Measurements from ENCODE around the gene PATJ. TPM values are rescaled to one million over a fixed set of nuclear protein-coding genes. Genes with fewer than 3 reads are reported as not detected.

The PATJ gene
- total RNA-seq, 4 donors from 2014 or later, result 47.6 to 105 (median 70.8) TPM

GRCh38 chr1:61973100-61973837 lies 231.0 kb downstream of the PATJ start:
- WGBS, 2 donors, result 84 to 91% methylated on average over 8 of the region's 8 CpGs
- no peak for TF ChIP-seq POLR2A (IDR thresholded peaks at IDR 0.05)
- no peak for TF ChIP-seq CTCF (IDR thresholded peaks at IDR 0.05)
- peaks cover 0 to 25% (median 0%) of the 10 kb centered on the region in 3 donors for H3K36me3 ChIP-seq
- intact Hi-C loops (cut with DNase I), result no loop called here
- no peak for DNase-seq
- H3K4me1 ChIP-seq, result no peaks in the 10 kb centered on the region
- no peaks in the 10 kb centered on the region for H3K27me3 ChIP-seq
- H3K27ac ChIP-seq, result no peak overlapping the region
- no peaks in the 10 kb centered on the region for H3K9me3 ChIP-seq
- H3K4me3 ChIP-seq, result no peak overlapping the region

- H3K27me3 ChIP-seq, result no peaks in the 10 kb centered on the region
- WGBS, 2 donors, result 87 to 92% methylated on average over 4 of the region's 4 CpGs
- H3K27ac ChIP-seq, result no peak overlapping the region
- intact Hi-C loops (cut with DNase I), result no loop called here
- TF ChIP-seq CTCF (IDR thresholded peaks at IDR 0.05), result no peak
- no peak for TF ChIP-seq POLR2A (IDR thresholded peaks at IDR 0.05)
- H3K4me3 ChIP-seq, result no peak overlapping the region
- no peaks in the 10 kb centered on the region for H3K9me3 ChIP-seq
- H3K36me3 ChIP-seq, result peaks cover 0 to 12% (median 0%) of the 10 kb centered on the region in 3 donors
- H3K4me1 ChIP-seq, result no peaks in the 10 kb centered on the region
- DNase-seq, result no peak
Measured at GRCh38 chr1:61975638-61976037, 233.4 kb downstream of the PATJ start.

- no peaks in the 10 kb centered on the region for H3K9me3 ChIP-seq
- no peak for DNase-seq
- WGBS, 2 donors, result 79 to 81% methylated on average over 4 of the region's 4 CpGs
- no peak overlapping the region for H3K4me3 ChIP-seq
- H3K36me3 ChIP-seq, result peaks cover 0 to 12% (median 0%) of the 10 kb centered on the region in 3 donors
- no peaks in the 10 kb centered on the region for H3K4me1 ChIP-seq
- intact Hi-C loops (cut with DNase I), result no loop called here
- TF ChIP-seq POLR2A (IDR thresholded peaks at IDR 0.05), result no peak
- no peak for TF ChIP-seq CTCF (IDR thresholded peaks at IDR 0.05)
- no peak overlapping the region for H3K27ac ChIP-seq
- no peaks in the 10 kb centered on the region for H3K27me3 ChIP-seq
Measured at GRCh38 chr1:61976566-61976965, 234.3 kb downstream of the PATJ start.

- no peak overlapping the region for H3K4me3 ChIP-seq
Measured at GRCh38 chr1:61978796-61979195, 236.5 kb downstream of the PATJ start.

More at GRCh38 chr1:61978796-61979195, 236.5 kb downstream of the PATJ start:
- DNase-seq, result no peak
- no peaks in the 10 kb centered on the region for H3K27me3 ChIP-seq
- H3K36me3 ChIP-seq, result peaks cover 0 to 7% (median 0%) of the 10 kb centered on the region in 3 donors
- TF ChIP-seq CTCF (IDR thresholded peaks at IDR 0.05) (no peak), POLR2A (IDR thresholded peaks at IDR 0.05) (no peak)
- H3K27ac ChIP-seq, result no peak overlapping the region
- H3K9me3 ChIP-seq, result no peaks in the 10 kb centered on the region
- intact Hi-C loops (cut with DNase I), result no loop called here
- no peaks in the 10 kb centered on the region for H3K4me1 ChIP-seq

All from esophagus squamous epithelium (tissue), 5 donors.